NOMO-1 treated with dmso at 0.1 percent for 144 hours (cell line): Measurements from ENCODE around the gene LGALS7.

ENCODE experiments used
- DNase-seq: peaks from one replicate; lab custom pipeline; 2025; ENCODE audit not compliant: unreplicated experiment; lab: John Stamatoyannopoulos, UW

Gene LGALS7

GRCh38 chr19:38727868-38728660, 45.3 kb downstream of the LGALS7 start:
- no peak for DNase-seq

- DNase-seq, result no peak
Observed at GRCh38 chr19:38727306-38727867, 45.9 kb downstream of the LGALS7 start.

GRCh38 chr19:38726761-38727301, 46.5 kb downstream of the LGALS7 start:
- DNase-seq, result no peak

GRCh38 chr19:38726284-38726673, 47.0 kb downstream of the LGALS7 start:
- DNase-seq, result no peak

GRCh38 chr19:38725469-38726283, 47.6 kb downstream of the LGALS7 start:
- no peak for DNase-seq

GRCh38 chr19:38723990-38724854, 49.1 kb downstream of the LGALS7 start:
- DNase-seq, result no peak

GRCh38 chr19:38723606-38723965, 49.7 kb downstream of the LGALS7 start:
- DNase-seq, result no peak

- no peak for DNase-seq
Observed at GRCh38 chr19:38722947-38723605, 50.2 kb downstream of the LGALS7 start.

GRCh38 chr19:38721979-38722773, 51.1 kb downstream of the LGALS7 start:
- DNase-seq, result no peak

GRCh38 chr19:38721496-38721895, 51.8 kb downstream of the LGALS7 start:
- DNase-seq, result no peak
